Neural progenitor cell (in vitro differentiated cells): ENCODE results near the gene LRP2.

Source experiments
- CTCF ChIP-seq: fragments of 200-600 bp; sonication (generic); IDR thresholded peaks from 2 replicates; pipeline ENCODE4 v1.5.1; 2017; ENCODE audit warnings: antibody characterized with exemption, mild to moderate bottlenecking
- EZH2 ChIP-seq: fragments of 200-600 bp; sonication (generic); IDR thresholded peaks from 2 replicates; pipeline ENCODE4 v1.6.1; 2017; ENCODE audit warnings: antibody characterized with exemption, mild to moderate bottlenecking, moderate library complexity
- EZH2phosphoT487 ChIP-seq: fragments of 200-600 bp; sonication (generic); IDR thresholded peaks from 2 replicates; pipeline ENCODE4 v1.6.1; 2017; ENCODE audit warnings: antibody characterized with exemption

- no peak for TF ChIP-seq CTCF
- TF ChIP-seq EZH2phosphoT487, result no peak
- TF ChIP-seq EZH2, result no peak
These were observed 280.8 kb downstream of the LRP2 start for GRCh38 chr2:169081551-169081950.
